Osteoblast (primary cell): ENCODE results near the gene SLC2A11. TPM values are rescaled to one million over a fixed set of nuclear protein-coding genes. Genes with fewer than 3 reads are reported as not detected.
A peak's percentile ranks its signal among the peaks of the same experiment; 100 is the strongest.
"Not testable (repeated sequence)": the region's sequence is repeated elsewhere in the genome, so short reads cannot be mapped to it uniquely, and the experiment has no call there.

Experiments
- DNase-seq: peaks from one replicate; pipeline ENCODE4 v3.0.0; 2011; ENCODE audit warnings: low spot score, mixed read lengths; ENCODE audit not compliant: insufficient read length; ENCODE audit errors: missing footprints
- H2AFZ ChIP-seq: 2 replicates; pipeline ENCODE4 v1.6.0; 2011; ENCODE audit warnings: mild to moderate bottlenecking, low read length
- H3K27ac ChIP-seq: 2 replicates; pipeline ENCODE4 v1.5.1; 2011; ENCODE audit warnings: mild to moderate bottlenecking, low read depth, low read length, moderate library complexity
- H3K27me3 ChIP-seq: 2 replicates; pipeline ENCODE4 v1.6.0; 2012; ENCODE audit warnings: mild to moderate bottlenecking, control low read depth, inconsistent platforms, low read length, moderate library complexity; ENCODE audit not compliant: insufficient read depth
- H3K36me3 ChIP-seq: 2 replicates; pipeline ENCODE4 v1.5.1; 2011; ENCODE audit warnings: mild to moderate bottlenecking, low read length, control low read depth, moderate library complexity; ENCODE audit not compliant: insufficient read depth
- H3K4me1 ChIP-seq: 2 replicates; pipeline ENCODE4 v1.5.1; 2011; ENCODE audit warnings: mild to moderate bottlenecking, low read length, control low read depth, moderate library complexity; ENCODE audit not compliant: insufficient read depth
- H3K4me2 ChIP-seq: 2 replicates; pipeline ENCODE4 v1.6.0; 2011; ENCODE audit warnings: mild to moderate bottlenecking, low read length; ENCODE audit not compliant: insufficient read depth
- H3K4me3 ChIP-seq: fragments of 200-600 bp; sonication (generic); 3 replicates; pipeline ENCODE4 v1.5.1; 2012; ENCODE audit warnings: mild to moderate bottlenecking, low read length, inconsistent platforms; ENCODE audit not compliant: insufficient read depth
- H3K79me2 ChIP-seq: 2 replicates; pipeline ENCODE4 v1.6.0; 2012; ENCODE audit warnings: mild to moderate bottlenecking, low read length, control low read depth, inconsistent platforms; ENCODE audit not compliant: insufficient read depth
- H3K9me3 ChIP-seq: 2 replicates; pipeline ENCODE4 v1.5.1; 2011; ENCODE audit warnings: low read depth, low read length, control low read depth
- H4K20me1 ChIP-seq: 2 replicates; pipeline ENCODE4 v1.6.0; 2012; ENCODE audit warnings: mild to moderate bottlenecking, low read length, control low read depth; ENCODE audit not compliant: insufficient read depth
- CTCF ChIP-seq: IDR thresholded peaks from 2 replicates; pipeline ENCODE4 v1.5.1; 2011; ENCODE audit warnings: mild to moderate bottlenecking, low read depth, low read length, moderate library complexity; ENCODE audit errors: extremely low read depth
- total RNA-seq: library from RNA; depleted of rRNA; stranded (reverse); fragments of >200 nt; gene quantifications from 2 replicates; pipeline ENCODE4 v1.2.3, GENCODE V29; 2012

The SLC2A11 gene
- total RNA-seq, 1 donor, result 14.1 TPM

- H3K4me2 ChIP-seq, result no peak overlapping the region
- H3K4me1 ChIP-seq, result peaks cover 8% of the 10 kb centered on the region
- peaks cover 15% of the 10 kb centered on the region for H3K36me3 ChIP-seq
- H3K9me3 ChIP-seq, result no peaks in the 10 kb centered on the region
- H3K27me3 ChIP-seq, result no peaks in the 10 kb centered on the region
- no peak overlapping the region for H3K27ac ChIP-seq
- no peak overlapping the region for H3K4me3 ChIP-seq
- peaks cover 22% of the 10 kb centered on the region for H3K79me2 ChIP-seq
- DNase-seq, result peak; percentile 8
- H2AFZ ChIP-seq, result no peak overlapping the region
- no peak for TF ChIP-seq CTCF
- H4K20me1 ChIP-seq, result peaks cover 16% of the 10 kb centered on the region
Observed at GRCh38 chr22:23899042-23899745, 41.5 kb downstream of the SLC2A11 start.

- H3K9me3 ChIP-seq, H3K27ac ChIP-seq, H3K4me2 ChIP-seq, H3K4me3 ChIP-seq, H3K4me1 ChIP-seq, H3K27me3 ChIP-seq, DNase-seq, H2AFZ ChIP-seq: not testable (repeated sequence)
- Histone ChIP-seq H4K20me1 (peaks cover 12% of the 10 kb centered on the region), H3K79me2 (peaks cover 15% of the 10 kb centered on the region), H3K36me3 (peaks cover 15% of the 10 kb centered on the region)
Observed at GRCh38 chr22:23900227-23900626, 42.6 kb downstream of the SLC2A11 start.

- no peak for TF ChIP-seq CTCF
- Histone ChIP-seq H3K79me2 (peaks cover 1% of the 10 kb centered on the region), H3K36me3 (peaks cover 8% of the 10 kb centered on the region), H3K27me3 (no peaks in the 10 kb centered on the region), H3K27ac (no peak overlapping the region), H3K4me2 (no peak overlapping the region), H2AFZ (no peak overlapping the region), H3K4me3 (no peak overlapping the region), H3K4me1 (no peaks in the 10 kb centered on the region), H3K9me3 (no peaks in the 10 kb centered on the region), H4K20me1 (peaks cover 2% of the 10 kb centered on the region)
- no peak for DNase-seq
Observed at GRCh38 chr22:23901600-23901999, 43.9 kb downstream of the SLC2A11 start.

- no peaks in the 10 kb centered on the region for H3K79me2 ChIP-seq
- H3K9me3 ChIP-seq, result no peaks in the 10 kb centered on the region
- H4K20me1 ChIP-seq, result no peaks in the 10 kb centered on the region
- H3K27me3 ChIP-seq, result no peaks in the 10 kb centered on the region
- no peaks in the 10 kb centered on the region for H3K4me1 ChIP-seq
- H3K27ac ChIP-seq, result no peak overlapping the region
- DNase-seq, result no peak
- no peak overlapping the region for H3K4me3 ChIP-seq
- no peak for TF ChIP-seq CTCF
- no peak overlapping the region for H2AFZ ChIP-seq
- no peaks in the 10 kb centered on the region for H3K36me3 ChIP-seq
- no peak overlapping the region for H3K4me2 ChIP-seq
Observed at GRCh38 chr22:23903328-23903971, 45.8 kb downstream of the SLC2A11 start.
